Stimulated activated naive CD4-positive, alpha-beta T cell (primary cell): Measurements from ENCODE around the gene MIEF1.

Source experiments
- DNase-seq, 6 experiments: peaks; one replicate each; lab custom pipeline; 2025; lab: John Stamatoyannopoulos, UW

Gene MIEF1

GRCh38 chr22:39556970-39557841 is 55.1 kb downstream of the MIEF1 start:
- peak; percentile 29 to 64 (median 40) for DNase-seq

DNA sequence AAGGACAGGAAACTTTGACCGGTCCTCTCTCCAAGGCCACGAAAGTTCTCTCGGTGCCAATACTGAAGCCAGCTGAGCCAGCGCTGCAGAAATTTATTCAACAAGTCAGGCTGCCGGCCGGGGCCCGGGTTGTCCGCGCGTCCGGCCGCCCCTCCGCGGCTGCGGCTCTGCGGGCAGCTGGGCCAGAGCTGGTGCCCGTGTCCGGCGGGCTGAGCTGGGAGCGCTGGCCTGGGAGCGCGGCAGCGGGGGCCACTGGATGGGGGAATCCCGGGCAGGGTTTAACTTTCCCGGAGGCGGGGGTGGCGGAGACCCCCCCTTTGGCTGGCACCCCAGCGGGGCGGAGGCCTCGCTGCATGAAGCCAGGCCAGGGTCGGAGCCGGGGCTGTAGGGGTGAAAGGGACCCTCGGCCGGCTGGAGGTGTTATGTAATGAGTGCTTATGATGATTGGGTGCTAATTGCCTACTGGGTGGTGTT is 56.2 kb downstream of the MIEF1 start:
- no peak for DNase-seq

DNA sequence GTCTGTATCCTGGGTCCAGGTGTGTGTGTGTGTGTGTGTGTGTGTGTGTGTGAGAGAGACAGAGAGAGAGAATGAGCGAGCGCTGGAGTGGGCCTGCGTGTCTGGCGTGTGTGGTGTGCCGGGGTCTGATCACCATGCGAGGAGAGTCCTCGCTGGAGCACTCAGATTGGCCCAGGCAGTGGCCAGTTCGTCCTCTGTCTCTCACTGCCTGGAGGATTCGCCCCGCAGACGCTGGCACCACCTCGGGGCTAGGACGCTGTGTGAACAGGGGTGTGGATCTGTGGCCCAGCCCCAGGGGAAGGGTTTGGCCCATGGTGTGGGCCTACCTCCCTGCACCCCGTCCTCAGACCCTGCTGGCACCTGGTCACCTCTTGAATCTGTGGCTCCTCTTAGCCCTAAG is 56.9 kb downstream of the MIEF1 start:
- no peak for DNase-seq

GRCh38 chr22:39559456-39560105 is 57.5 kb downstream of the MIEF1 start:
- no peak for DNase-seq

DNA sequence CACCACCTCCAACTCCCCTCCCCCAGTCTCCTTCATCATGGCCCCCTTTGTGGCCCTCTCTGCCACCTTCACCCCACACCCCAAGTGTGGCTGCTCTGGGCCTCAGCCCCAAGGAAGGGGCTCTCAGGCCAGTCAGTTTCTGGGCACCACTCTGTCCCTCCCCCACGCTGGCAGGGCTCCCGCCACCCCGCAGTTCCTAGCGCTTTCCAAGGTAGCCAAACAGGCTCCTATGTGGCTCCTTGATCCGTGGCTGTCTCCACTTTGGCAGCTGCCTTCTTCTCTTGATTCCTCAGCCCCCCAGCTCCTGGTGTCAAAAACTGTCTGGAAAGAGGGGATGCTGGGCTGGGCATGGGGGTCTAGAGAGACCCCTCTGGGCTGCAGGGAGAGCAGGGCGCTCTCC is 58.0 kb downstream of the MIEF1 start:
- DNase-seq: no peak

GRCh38 chr22:39562839-39563489 is 60.9 kb downstream of the MIEF1 start:
- DNase-seq: no peak

- no peak for DNase-seq
These were observed 61.7 kb downstream of the MIEF1 start for GRCh38 chr22:39563571-39564428.

- DNase-seq: no peak
These were observed 63.4 kb downstream of the MIEF1 start for GRCh38 chr22:39565414-39565944.

DNA sequence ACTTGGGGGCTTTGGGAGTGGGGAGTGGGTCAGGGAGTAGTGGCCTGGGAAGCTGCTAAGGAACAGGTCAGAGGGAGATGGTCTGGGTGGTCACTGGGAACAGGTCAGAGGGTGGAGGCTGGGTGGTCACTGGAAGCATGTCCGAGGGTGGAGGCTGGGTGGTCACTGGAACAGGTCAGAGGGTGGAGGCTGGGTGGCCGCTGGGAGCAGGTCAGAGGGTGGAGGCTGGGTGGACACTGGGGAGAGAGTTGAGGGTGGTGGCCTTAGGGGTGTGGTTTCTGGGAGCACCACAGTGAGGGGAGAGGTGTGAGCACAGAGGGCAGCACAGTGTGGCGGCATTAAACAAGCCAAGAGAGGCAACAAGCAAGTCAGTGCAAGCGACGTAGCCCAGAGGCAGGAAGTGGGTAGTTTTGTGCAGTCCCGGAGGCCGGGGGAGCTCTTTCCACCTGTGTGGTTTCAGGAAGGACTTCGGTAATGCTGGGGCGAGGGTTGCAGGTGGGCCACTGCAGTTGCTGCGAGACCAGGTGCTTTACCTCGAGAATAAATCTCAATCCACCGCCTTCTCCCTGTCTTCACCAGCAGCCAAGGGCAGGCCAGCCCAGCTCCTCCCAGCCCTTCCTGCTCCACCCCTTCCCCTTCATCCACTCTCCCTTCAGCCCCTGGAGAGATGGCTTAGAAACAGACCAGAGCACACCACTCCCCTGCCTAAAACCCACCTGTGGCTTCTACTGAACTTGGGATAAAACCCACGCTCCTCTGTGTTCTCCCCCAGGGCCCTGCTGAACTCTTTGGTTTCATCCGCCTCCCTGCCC is 65.3 kb downstream of the MIEF1 start:
- peak; percentile 14 to 63 (median 54) for DNase-seq
